ENCODE results near the gene CALHM3.
A peak's percentile ranks its signal among the peaks of the same experiment; 100 is the strongest.

The CALHM3 gene

GRCh38 chr10:103451091-103451813, 27.8 kb downstream of the CALHM3 start:
- peak in 4 of 56 donors; percentile 8 to 34 (median 23) for DNase-seq

- DNase-seq = no peak
Measured at GRCh38 chr10:103450201-103450695, 28.8 kb downstream of the CALHM3 start.

GRCh38 chr10:103449208-103450144, 29.6 kb downstream of the CALHM3 start:
- no peak for DNase-seq

GRCh38 chr10:103448746-103449145, 30.3 kb downstream of the CALHM3 start:
- no peak for DNase-seq

- DNase-seq = no peak
Measured at GRCh38 chr10:103447187-103447586, 31.9 kb downstream of the CALHM3 start.

- peak in 4 of 56 donors; percentile 8 to 32 (median 10) for DNase-seq
Measured at GRCh38 chr10:103445767-103446567, 33.1 kb downstream of the CALHM3 start.

- DNase-seq = no peak
Measured at GRCh38 chr10:103445366-103445765, 33.7 kb downstream of the CALHM3 start.

GRCh38 chr10:103444478-103444877, 34.6 kb downstream of the CALHM3 start:
- DNase-seq = no peak

- no peak for DNase-seq
Measured at GRCh38 chr10:103443475-103444185, 35.4 kb downstream of the CALHM3 start.

- peak in 2 of 56 donors; percentile 9 to 12 for DNase-seq
Measured at GRCh38 chr10:103442031-103442461, 37.0 kb downstream of the CALHM3 start.

GRCh38 chr10:103441611-103442010, 37.4 kb downstream of the CALHM3 start:
- DNase-seq = no peak

- DNase-seq = no peak
Measured at GRCh38 chr10:103441206-103441605, 37.8 kb downstream of the CALHM3 start.

GRCh38 chr10:103440416-103440815, 38.6 kb downstream of the CALHM3 start:
- DNase-seq = no peak

- DNase-seq = no peak
Measured at GRCh38 chr10:103439776-103440175, 39.3 kb downstream of the CALHM3 start.

- no peak for DNase-seq
Measured at GRCh38 chr10:103433858-103434257, 45.2 kb downstream of the CALHM3 start.

- no peak for DNase-seq
Measured at GRCh38 chr10:103431902-103432301, 47.1 kb downstream of the CALHM3 start.

GRCh38 chr10:103429647-103430046, 49.4 kb downstream of the CALHM3 start:
- DNase-seq = no peak

- DNase-seq = no peak
Measured at GRCh38 chr10:103428989-103429643, 49.9 kb downstream of the CALHM3 start.

- DNase-seq = no peak
Measured at GRCh38 chr10:103427866-103428265, 51.2 kb downstream of the CALHM3 start.

GRCh38 chr10:103423748-103424147, 55.3 kb downstream of the CALHM3 start:
- DNase-seq = no peak

Data from nucleus accumbens (tissue), 56 donors.